Left ventricle myocardium inferior (tissue), 1 donor: Measurements from ENCODE around the gene CARS2. TPM values are rescaled to one million over a fixed set of nuclear protein-coding genes. Genes with fewer than 3 reads are reported as not detected.

Experiments used
- DNase-seq: peaks from one replicate; pipeline ENCODE4 v3.0.0-alpha.2; 2020
- H3K27ac ChIP-seq: fragments of 200-600 bp; replicated peaks from 2 replicates; pipeline ENCODE4 v1.8.0; 2021
- H3K27me3 ChIP-seq: fragments of 200-600 bp; 2 replicates; pipeline ENCODE4 v1.8.0; 2021; ENCODE audit warnings: low read depth
- H3K36me3 ChIP-seq: fragments of 200-600 bp; 2 replicates; pipeline ENCODE4 v1.8.0; 2021
- H3K4me1 ChIP-seq: fragments of 200-600 bp; 2 replicates; pipeline ENCODE4 v1.8.0; 2021
- H3K4me3 ChIP-seq: fragments of 200-600 bp; 2 replicates; pipeline ENCODE4 v1.8.0; 2021; ENCODE audit warnings: mild to moderate bottlenecking, moderate library complexity
- H3K9me3 ChIP-seq: fragments of 200-600 bp; replicated peaks from 2 replicates; pipeline ENCODE4 v1.8.0; 2021
- intact Hi-C: fragments of 100-400 bp; cut with micrococcal nuclease; formaldehyde crosslinking; loops from one replicate; pipeline ENCODE4 v1.11.0; 2022
- total RNA-seq: library from RNA; stranded (reverse); fragmentation: NEBNext Ultra II Directional; extraction: Animal tissue kit (Norgen Biotek cat#: 25700); gene quantifications from one replicate; pipeline ENCODE4 v1.2.1, GENCODE V29; 2021
- TF ChIP-seq, protein P1 (sequence below): fragments of 200-600 bp; IDR thresholded peaks from 2 replicates; pipeline ENCODE4 v1.8.0; 2021; ENCODE audit warnings: antibody characterized with exemption, mild to moderate bottlenecking, borderline replicate concordance
- donor health status: DM: no; HTN: yes; CAD: no; lungs with severe emphysema.

Gene CARS2
- total RNA-seq, 1 donor from 2014 or later: 52.8 TPM

DNA sequence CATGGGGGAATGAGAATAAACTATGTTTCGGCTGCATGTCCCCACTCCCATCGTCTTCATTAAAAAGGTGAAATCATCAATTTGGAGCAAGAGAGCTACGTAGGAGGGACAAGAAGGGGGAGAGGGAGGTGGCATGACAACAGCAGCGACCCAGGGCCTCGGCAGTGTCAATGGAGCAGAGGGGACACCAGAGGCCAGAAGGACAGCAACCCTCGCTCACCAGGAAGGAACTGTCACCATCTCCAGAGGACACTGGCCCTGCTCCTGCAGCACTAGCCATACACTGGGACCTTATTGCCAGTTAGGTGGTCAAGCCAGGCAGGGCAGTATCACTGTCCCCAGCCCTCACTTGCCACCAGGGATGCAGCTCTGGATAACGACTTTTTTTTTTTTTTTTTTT is 56.4 kb downstream of the CARS2 start:
- TF ChIP-seq, protein P1, sequence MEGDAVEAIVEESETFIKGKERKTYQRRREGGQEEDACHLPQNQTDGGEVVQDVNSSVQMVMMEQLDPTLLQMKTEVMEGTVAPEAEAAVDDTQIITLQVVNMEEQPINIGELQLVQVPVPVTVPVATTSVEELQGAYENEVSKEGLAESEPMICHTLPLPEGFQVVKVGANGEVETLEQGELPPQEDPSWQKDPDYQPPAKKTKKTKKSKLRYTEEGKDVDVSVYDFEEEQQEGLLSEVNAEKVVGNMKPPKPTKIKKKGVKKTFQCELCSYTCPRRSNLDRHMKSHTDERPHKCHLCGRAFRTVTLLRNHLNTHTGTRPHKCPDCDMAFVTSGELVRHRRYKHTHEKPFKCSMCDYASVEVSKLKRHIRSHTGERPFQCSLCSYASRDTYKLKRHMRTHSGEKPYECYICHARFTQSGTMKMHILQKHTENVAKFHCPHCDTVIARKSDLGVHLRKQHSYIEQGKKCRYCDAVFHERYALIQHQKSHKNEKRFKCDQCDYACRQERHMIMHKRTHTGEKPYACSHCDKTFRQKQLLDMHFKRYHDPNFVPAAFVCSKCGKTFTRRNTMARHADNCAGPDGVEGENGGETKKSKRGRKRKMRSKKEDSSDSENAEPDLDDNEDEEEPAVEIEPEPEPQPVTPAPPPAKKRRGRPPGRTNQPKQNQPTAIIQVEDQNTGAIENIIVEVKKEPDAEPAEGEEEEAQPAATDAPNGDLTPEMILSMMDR: no peak
- Histone ChIP-seq H3K4me3 (no peak overlapping the region), H3K4me1 (peaks cover 6% of the 10 kb centered on the region), H3K27ac (no peak overlapping the region), H3K36me3 (peaks cover 25% of the 10 kb centered on the region), H3K9me3 (no peaks in the 10 kb centered on the region), H3K27me3 (no peaks in the 10 kb centered on the region)
- DNase-seq: no peak
- intact Hi-C loops: no loop called here

DNA sequence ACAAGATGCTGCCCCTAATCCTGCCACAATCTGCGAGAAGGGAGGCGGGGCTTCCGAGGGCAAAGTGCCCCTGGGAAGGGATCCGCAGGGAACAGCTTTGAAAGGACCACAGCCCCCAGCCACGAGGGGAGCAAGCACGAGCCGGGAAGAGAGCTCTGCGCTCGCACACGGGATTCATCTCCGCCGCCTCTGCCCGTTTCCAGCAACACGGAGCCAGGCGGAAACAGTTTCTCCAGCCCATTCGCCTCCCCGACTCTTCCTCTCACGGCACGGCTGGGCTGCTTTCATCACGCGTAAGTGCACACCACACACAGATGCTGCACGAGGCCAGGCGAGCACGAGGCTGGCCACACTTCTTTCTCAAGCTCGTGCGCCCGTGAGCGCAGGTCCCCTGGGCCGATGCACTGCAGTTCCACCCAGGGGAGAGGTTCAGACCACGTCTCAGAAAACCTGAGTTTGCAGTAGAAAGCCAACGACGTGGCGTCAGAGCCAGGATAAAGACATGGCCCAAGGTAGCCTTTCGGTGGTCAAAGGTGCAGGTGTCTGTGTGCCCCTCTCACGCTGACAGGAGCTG is 57.0 kb downstream of the CARS2 start:
- Histone ChIP-seq H3K4me3 (no peak overlapping the region), H3K36me3 (peaks cover 29% of the 10 kb centered on the region), H3K9me3 (no peaks in the 10 kb centered on the region), H3K27ac (no peak overlapping the region), H3K27me3 (no peaks in the 10 kb centered on the region), H3K4me1 (peaks cover 8% of the 10 kb centered on the region)
- TF ChIP-seq, protein P1: no peak
- intact Hi-C loops: no loop called here
- no peak for DNase-seq

DNA sequence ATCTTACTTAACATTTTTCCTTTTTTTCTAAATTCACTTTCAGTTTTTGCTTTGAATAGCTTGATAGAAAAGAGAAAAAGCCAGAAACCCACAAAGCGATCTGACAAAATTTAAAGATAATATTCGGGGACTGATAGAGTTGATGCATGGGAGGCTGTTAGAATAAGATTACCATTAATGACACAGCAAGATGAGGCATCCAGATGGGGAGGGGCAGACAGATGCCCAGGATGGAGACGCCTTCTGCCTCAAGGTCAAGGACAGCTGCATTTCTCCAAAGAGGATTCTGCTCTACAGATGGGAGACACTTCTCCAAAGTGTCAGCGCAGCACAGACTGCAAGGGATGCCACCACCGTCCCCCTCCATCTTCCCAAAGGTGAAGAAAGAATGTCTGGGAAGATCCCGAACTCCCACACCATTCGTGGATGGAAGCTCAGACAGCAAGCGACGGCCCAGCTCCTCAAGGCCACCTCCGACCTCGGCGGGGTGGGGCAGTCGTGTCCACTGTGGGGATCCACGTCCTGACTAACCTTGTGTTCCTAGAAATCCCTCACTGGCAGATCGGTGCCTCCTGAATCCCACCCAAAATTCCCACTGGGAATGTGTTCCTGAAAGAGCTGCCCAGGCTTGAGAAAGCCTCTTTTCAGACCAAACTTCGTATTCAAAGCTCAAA is 57.6 kb downstream of the CARS2 start:
- H3K27me3 ChIP-seq: no peaks in the 10 kb centered on the region
- no peak overlapping the region for H3K4me3 ChIP-seq
- H3K4me1 ChIP-seq: peaks cover 8% of the 10 kb centered on the region
- TF ChIP-seq, protein P1: no peak
- H3K9me3 ChIP-seq: no peaks in the 10 kb centered on the region
- intact Hi-C loops: no loop called here
- H3K36me3 ChIP-seq: peaks cover 36% of the 10 kb centered on the region
- DNase-seq: no peak
- no peak overlapping the region for H3K27ac ChIP-seq

DNA sequence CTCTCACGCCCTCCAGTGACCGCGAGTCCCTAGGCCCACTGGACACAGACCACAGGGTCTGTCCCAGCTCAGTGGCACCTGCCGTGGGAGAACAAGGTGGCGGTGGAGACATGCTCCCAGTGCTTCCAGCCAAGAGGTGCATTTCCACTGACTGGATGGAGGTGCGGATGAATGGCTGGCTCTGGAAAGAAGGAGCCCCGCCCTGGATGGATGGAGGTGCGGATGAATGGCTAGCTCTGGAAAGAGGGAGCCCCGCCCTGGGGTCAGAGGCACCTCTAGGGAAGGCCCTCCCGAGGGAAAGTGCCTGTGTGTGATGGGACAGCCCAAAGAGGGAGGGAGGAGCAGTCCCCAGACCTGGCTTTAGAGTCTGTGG is 58.6 kb downstream of the CARS2 start:
- Histone ChIP-seq H3K27me3 (no peaks in the 10 kb centered on the region), H3K9me3 (no peaks in the 10 kb centered on the region), H3K4me1 (peaks cover 8% of the 10 kb centered on the region), H3K4me3 (no peak overlapping the region), H3K36me3 (peaks cover 44% of the 10 kb centered on the region), H3K27ac (no peak overlapping the region)
- no peak for DNase-seq
- intact Hi-C loops: no loop called here
- TF ChIP-seq, protein P1: no peak

DNA sequence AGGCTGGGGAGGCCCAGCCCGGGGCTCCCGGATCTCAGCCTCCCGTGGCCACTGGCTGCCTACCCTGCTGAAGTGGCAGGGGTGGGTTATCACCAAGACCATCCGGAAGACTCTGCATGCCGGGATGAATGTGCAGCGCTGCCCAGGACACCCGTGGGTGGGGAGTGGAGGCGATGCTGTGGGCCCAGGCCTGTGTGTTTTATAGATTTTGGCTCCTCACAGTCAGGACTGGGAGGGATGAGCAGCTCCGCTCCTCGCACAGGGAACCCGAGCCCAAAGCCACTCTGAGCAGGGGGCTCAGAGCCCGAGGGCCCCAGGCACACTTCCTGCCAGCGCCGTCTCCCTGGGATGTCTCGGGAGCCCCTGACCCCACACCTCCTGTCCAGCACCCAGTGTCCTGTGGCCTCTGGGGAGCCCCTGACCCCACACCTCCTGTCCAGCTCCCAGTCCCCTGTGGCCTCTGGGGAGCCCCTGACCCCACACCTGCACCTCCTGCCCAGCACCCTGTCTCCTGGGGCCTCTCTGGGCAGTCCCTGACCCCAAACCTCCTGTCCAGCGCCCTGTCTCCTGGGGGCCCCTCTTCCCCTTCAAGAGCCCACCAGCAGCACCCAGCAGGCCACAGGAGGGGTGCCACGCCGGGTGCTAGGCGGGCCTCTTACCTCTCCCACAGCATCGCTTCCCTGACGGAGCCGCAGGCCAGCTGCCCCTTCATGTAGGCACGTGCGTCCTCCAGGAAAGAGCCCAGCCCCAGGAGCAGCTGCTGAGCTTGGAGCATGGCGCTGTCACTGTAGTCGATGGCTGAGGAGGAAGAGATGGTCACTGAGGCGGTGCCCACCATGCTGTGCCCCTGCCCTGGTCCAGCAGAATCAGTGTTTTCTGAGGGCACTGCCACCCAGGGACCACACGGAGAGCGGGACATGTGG is 59.2 kb downstream of the CARS2 start:
- peaks cover 9% of the 10 kb centered on the region for H3K4me1 ChIP-seq
- H3K36me3 ChIP-seq: peaks cover 51% of the 10 kb centered on the region
- H3K27ac ChIP-seq: no peak overlapping the region
- no peak for DNase-seq
- intact Hi-C loops: no loop called here
- H3K4me3 ChIP-seq: no peak overlapping the region
- no peaks in the 10 kb centered on the region for H3K9me3 ChIP-seq
- H3K27me3 ChIP-seq: no peaks in the 10 kb centered on the region
- TF ChIP-seq, protein P1: no peak
